ENCODE measurements around the gene ADGRE2. TPM values are rescaled to one million over a fixed set of nuclear protein-coding genes. Genes with fewer than 3 reads are reported as not detected.
A peak's percentile ranks its signal among the peaks of the same experiment; 100 is the strongest.

Gene ADGRE2
- total RNA-seq, 1 experiment from 2014 or later: 0.23 TPM

GRCh38 chr19:14686411-14686810 lies 91.9 kb downstream of the ADGRE2 start:
- intact Hi-C loops (cut with micrococcal nuclease; ENCODE audit: unreplicated experiment): loop anchor here (1.0 kb wide), 1 partner anchor 112 kb away; no protein-coding TSS in a partner anchor
- H3K27ac Mint-ChIP-seq (ENCODE audit: unreplicated experiment): no peak overlapping the region
- Histone ChIP-seq H3K36me3 (ENCODE audit: control insufficient read depth, insufficient read depth, low read length) (no peaks in the 10 kb centered on the region), H3K4me3 (ENCODE audit: low read depth, low read length) (no peak overlapping the region), H3K4me1 (peaks cover 4% of the 10 kb centered on the region; the same call in 1 of the 2 replicates), H3K27me3 (replicated peaks; ENCODE audit: control insufficient read depth, insufficient read depth, low read length) (no peaks in the 10 kb centered on the region), H3K9me3 (no peaks in the 10 kb centered on the region)
- no TSS peak for BruUV-seq (replicated peaks)
- TF ChIP-seq, protein P1, sequence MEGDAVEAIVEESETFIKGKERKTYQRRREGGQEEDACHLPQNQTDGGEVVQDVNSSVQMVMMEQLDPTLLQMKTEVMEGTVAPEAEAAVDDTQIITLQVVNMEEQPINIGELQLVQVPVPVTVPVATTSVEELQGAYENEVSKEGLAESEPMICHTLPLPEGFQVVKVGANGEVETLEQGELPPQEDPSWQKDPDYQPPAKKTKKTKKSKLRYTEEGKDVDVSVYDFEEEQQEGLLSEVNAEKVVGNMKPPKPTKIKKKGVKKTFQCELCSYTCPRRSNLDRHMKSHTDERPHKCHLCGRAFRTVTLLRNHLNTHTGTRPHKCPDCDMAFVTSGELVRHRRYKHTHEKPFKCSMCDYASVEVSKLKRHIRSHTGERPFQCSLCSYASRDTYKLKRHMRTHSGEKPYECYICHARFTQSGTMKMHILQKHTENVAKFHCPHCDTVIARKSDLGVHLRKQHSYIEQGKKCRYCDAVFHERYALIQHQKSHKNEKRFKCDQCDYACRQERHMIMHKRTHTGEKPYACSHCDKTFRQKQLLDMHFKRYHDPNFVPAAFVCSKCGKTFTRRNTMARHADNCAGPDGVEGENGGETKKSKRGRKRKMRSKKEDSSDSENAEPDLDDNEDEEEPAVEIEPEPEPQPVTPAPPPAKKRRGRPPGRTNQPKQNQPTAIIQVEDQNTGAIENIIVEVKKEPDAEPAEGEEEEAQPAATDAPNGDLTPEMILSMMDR (IDR thresholded peaks at IDR 0.05; ENCODE audit: insufficient read depth in 1 of 2, low read depth in 1 of 2, low read length in 1 of 2, severe bottlenecking in 1 of 2, unreplicated experiment in 1 of 2): peak in 1 of 2 experiments; percentile 31
- no peaks in the 10 kb centered on the region for H3K4me1 Mint-ChIP-seq (ENCODE audit: low read depth, unreplicated experiment)
- peaks cover 8% of the 10 kb centered on the region for H3K27me3 Mint-ChIP-seq (ENCODE audit: insufficient read depth, unreplicated experiment)
- no peak overlapping the region for H3K4me3 Mint-ChIP-seq (ENCODE audit: unreplicated experiment)
- ChIA-PET POLR2A (interaction anchor here (1.1 kb wide), 1 partner anchor 115 kb away, joined by 4 read pairs; the partner anchor contains the start of gene NDUFB7), CTCF (interaction anchor here (0.6 to 5.1 kb wide), 6 partner anchors 17 to 135 kb away, joined by 3 to 50 read pairs (median 4); partner anchors contain the start of gene NDUFB7)
- H3K36me3 Mint-ChIP-seq (ENCODE audit: insufficient read depth, unreplicated experiment): no peaks in the 10 kb centered on the region
- H3K9me3 Mint-ChIP-seq (ENCODE audit: unreplicated experiment): no peaks in the 10 kb centered on the region
- peak in 1 of 2 experiments; percentile 9 for DNase-seq

- no peak overlapping the region for H3K27ac Mint-ChIP-seq (ENCODE audit: unreplicated experiment)
- no TSS peak for BruUV-seq (replicated peaks)
- ChIA-PET CTCF (interaction anchor here (5.1 kb wide), 1 partner anchor 110 kb away, joined by 50 read pairs; no protein-coding TSS in a partner anchor), POLR2A (no interaction called here)
- H3K27me3 Mint-ChIP-seq (ENCODE audit: insufficient read depth, unreplicated experiment): peaks cover 11% of the 10 kb centered on the region
- no peaks in the 10 kb centered on the region for H3K4me1 Mint-ChIP-seq (ENCODE audit: low read depth, unreplicated experiment)
- TF ChIP-seq, protein P1 (IDR thresholded peaks at IDR 0.05; ENCODE audit: insufficient read depth in 1 of 2, low read depth in 1 of 2, low read length in 1 of 2, severe bottlenecking in 1 of 2, unreplicated experiment in 1 of 2): no peak
- no peak overlapping the region for H3K4me3 Mint-ChIP-seq (ENCODE audit: unreplicated experiment)
- no peaks in the 10 kb centered on the region for H3K36me3 ChIP-seq (ENCODE audit: control insufficient read depth, insufficient read depth, low read length)
- no peaks in the 10 kb centered on the region for H3K9me3 Mint-ChIP-seq (ENCODE audit: unreplicated experiment)
- intact Hi-C loops (cut with micrococcal nuclease; ENCODE audit: unreplicated experiment): no loop called here
- H3K27me3 ChIP-seq (replicated peaks; ENCODE audit: control insufficient read depth, insufficient read depth, low read length): no peaks in the 10 kb centered on the region
- no peaks in the 10 kb centered on the region for H3K9me3 ChIP-seq
- no peak overlapping the region for H3K4me3 ChIP-seq (ENCODE audit: low read depth, low read length)
- H3K36me3 Mint-ChIP-seq (ENCODE audit: insufficient read depth, unreplicated experiment): no peaks in the 10 kb centered on the region
- no peaks in the 10 kb centered on the region for H3K4me1 ChIP-seq
- DNase-seq: no peak
These were observed 94.9 kb downstream of the ADGRE2 start for GRCh38 chr19:14683439-14683838.

Other genes with a start within 250 kb of the ADGRE2 start
- gene TECR, start 249.0 kb downstream of the ADGRE2 start, total RNA-seq (2022): 294 and 300 TPM in 2 replicates
- 158 and 173 TPM in 2 replicates for gene NDUFB7, start 206.5 kb downstream of the ADGRE2 start, total RNA-seq (2022)
- not detected in 2 replicates for gene CLEC17A, start 195.5 kb downstream of the ADGRE2 start, total RNA-seq (2022)
- gene ADGRE3, start 103.7 kb downstream of the ADGRE2 start, total RNA-seq (2022): not detected in 2 replicates
- 5.3 and 6.0 TPM in 2 replicates for gene ZNF333, start 88.5 kb downstream of the ADGRE2 start, total RNA-seq (2022)
- not detected in 2 replicates for gene OR7A5, start 56.6 kb upstream of the ADGRE2 start, total RNA-seq (2022)
- gene OR7C1, start 56.6 kb upstream of the ADGRE2 start, total RNA-seq (2022): not detected in 2 replicates
- gene OR7A10, start 70.4 kb upstream of the ADGRE2 start, total RNA-seq (2022): not detected in 2 replicates
- gene OR7A17, start 107.6 kb upstream of the ADGRE2 start, total RNA-seq (2022): not detected in 2 replicates
- not detected in 2 replicates for gene OR7C2, start 162.9 kb upstream of the ADGRE2 start, total RNA-seq (2022)
- gene SLC1A6, start 201.3 kb upstream of the ADGRE2 start, total RNA-seq (2022): not detected in 2 replicates